ENCODE measurements around the gene TM7SF3. TPM values are rescaled to one million over a fixed set of nuclear protein-coding genes. Genes with fewer than 3 reads are reported as not detected.

Gene TM7SF3
- total and polyA plus RNA-seq, 2 donors (not counting 3 experiments of a cell fraction or from before 2014, with no cell fraction given), result 54.8 to 70.7 TPM

DNA sequence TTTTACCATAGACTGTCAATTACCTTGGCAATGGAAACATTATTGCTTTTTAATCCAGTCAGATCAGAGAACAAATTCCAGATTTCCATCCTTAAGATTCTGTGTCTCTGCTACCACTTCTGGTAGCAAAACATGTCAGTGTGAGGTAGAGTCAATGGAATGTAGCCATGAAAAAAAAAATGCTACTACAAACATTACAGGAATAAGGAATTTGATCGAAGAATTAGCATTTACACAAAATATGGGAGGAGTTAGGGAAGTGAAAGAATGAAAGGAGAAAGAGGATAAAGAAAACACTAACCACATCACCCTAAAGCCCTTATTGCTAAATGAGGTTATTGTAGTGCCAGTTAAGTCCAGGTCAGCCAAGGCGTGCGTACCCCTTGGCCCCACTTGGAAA, 17.3 kb upstream of the TM7SF3 start:
- Histone ChIP-seq H3K4me1 (ENCODE audit: control insufficient read depth, extremely low read depth, insufficient read depth, low read length) (no peaks in the 10 kb centered on the region), H3K4me3 (replicated peaks in 1 of 3; ENCODE audit: insufficient read depth in 1 of 3, low read depth in 1 of 3, low read length in 3 of 3) (no peak overlapping the region), H2AFZ (ENCODE audit: low read depth, low read length) (no peak overlapping the region), H3K36me3 (ENCODE audit: control insufficient read depth in 2 of 2, extremely low read depth in 1 of 2, insufficient read depth in 2 of 2, low read length in 2 of 2) (peaks cover 11 to 12% of the 10 kb centered on the region in 2 experiments), H3K9ac (replicated peaks; ENCODE audit: extremely low read depth, insufficient read depth, low read length) (no peak overlapping the region), H3K27ac (ENCODE audit: insufficient read depth, low read depth, low read length) (no peak overlapping the region), H3K9me1 (replicated peaks; ENCODE audit: control insufficient read depth, extremely low read depth, insufficient read depth, low read length) (no peaks in the 10 kb centered on the region), H4K20me1 (replicated peaks; ENCODE audit: control insufficient read depth, extremely low read depth, insufficient read depth, low read length) (no peaks in the 10 kb centered on the region), H3K9me3 (replicated peaks; ENCODE audit: control insufficient read depth, insufficient read depth, low read length) (no peaks in the 10 kb centered on the region), H3K79me2 (ENCODE audit: control insufficient read depth, insufficient read depth, low read length) (no peaks in the 10 kb centered on the region), H3K27me3 (ENCODE audit: control insufficient read depth in 2 of 2, insufficient read depth in 2 of 2, low read length in 2 of 2) (no peaks in the 10 kb centered on the region), H3K4me2 (ENCODE audit: insufficient read depth, low read length) (no peak overlapping the region)
- TF ChIP-seq MYC (IDR thresholded peaks at IDR 0.05; ENCODE audit: low read depth, low read length), result no peak
- TF ChIP-seq, protein P1, sequence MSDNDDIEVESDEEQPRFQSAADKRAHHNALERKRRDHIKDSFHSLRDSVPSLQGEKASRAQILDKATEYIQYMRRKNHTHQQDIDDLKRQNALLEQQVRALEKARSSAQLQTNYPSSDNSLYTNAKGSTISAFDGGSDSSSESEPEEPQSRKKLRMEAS (IDR thresholded peaks at IDR 0.05; ENCODE audit: insufficient read depth, insufficient read length), result no peak
- no peak for TF ChIP-seq POLR2A (IDR thresholded peaks at IDR 0.05; ENCODE audit: low read depth, low read length)
- TF ChIP-seq JUN (IDR thresholded peaks at IDR 0.05; ENCODE audit: borderline replicate concordance, insufficient read depth, insufficient read length, low read depth), result no peak
- no peak for TF ChIP-seq FOS (IDR thresholded peaks at IDR 0.05; ENCODE audit: borderline replicate concordance, insufficient read depth, low read length)
- TF ChIP-seq, protein P2, sequence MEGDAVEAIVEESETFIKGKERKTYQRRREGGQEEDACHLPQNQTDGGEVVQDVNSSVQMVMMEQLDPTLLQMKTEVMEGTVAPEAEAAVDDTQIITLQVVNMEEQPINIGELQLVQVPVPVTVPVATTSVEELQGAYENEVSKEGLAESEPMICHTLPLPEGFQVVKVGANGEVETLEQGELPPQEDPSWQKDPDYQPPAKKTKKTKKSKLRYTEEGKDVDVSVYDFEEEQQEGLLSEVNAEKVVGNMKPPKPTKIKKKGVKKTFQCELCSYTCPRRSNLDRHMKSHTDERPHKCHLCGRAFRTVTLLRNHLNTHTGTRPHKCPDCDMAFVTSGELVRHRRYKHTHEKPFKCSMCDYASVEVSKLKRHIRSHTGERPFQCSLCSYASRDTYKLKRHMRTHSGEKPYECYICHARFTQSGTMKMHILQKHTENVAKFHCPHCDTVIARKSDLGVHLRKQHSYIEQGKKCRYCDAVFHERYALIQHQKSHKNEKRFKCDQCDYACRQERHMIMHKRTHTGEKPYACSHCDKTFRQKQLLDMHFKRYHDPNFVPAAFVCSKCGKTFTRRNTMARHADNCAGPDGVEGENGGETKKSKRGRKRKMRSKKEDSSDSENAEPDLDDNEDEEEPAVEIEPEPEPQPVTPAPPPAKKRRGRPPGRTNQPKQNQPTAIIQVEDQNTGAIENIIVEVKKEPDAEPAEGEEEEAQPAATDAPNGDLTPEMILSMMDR (IDR thresholded peaks at IDR 0.05; ENCODE audit: extremely low read depth in 1 of 2, insufficient read depth in 1 of 2, low read depth in 1 of 2, low read length in 2 of 2), result no peak
- TF ChIP-seq GATA2 (IDR thresholded peaks at IDR 0.05; ENCODE audit: insufficient read depth, insufficient read length, low read depth, low read length), result no peak
- TF ChIP-seq EZH2 (IDR thresholded peaks at IDR 0.05; ENCODE audit: borderline replicate concordance, low read depth, low read length, severe bottlenecking), result no peak
- TF ChIP-seq POLR2AphosphoS5 (IDR thresholded peaks at IDR 0.05; ENCODE audit: insufficient read depth, low read depth, low read length), result no peak
- POLR2A ChIA-PET, result no interaction called here
- dilution Hi-C loops (cut with MboI; ENCODE audit: extremely low pct_ligation_motif_present, low sequenced_read_pairs) (no loop called here), intact Hi-C loops (cut with micrococcal nuclease) (no loop called here)
- FAIRE-seq, result no peak
- no TSS peak for BruUV-seq (replicated peaks)
- no peak for DNase-seq (ENCODE audit: low read depth, low spot score)
- CTCF ChIA-PET, result interaction anchor here (1.8 kb wide), 1 partner anchor 16 kb away, joined by 5 read pairs; no protein-coding TSS in a partner anchor

Measured in endothelial cell of umbilical vein (primary cell).